ENCODE measurements around the gene TMEM237.

- TF ChIP-seq POLR2A (IDR thresholded peaks at IDR 0.05) (no peak), POLR2AphosphoS5 (IDR thresholded peaks at IDR 0.05) (no peak), CTCF (IDR thresholded peaks at IDR 0.05) (no peak), EP300 (IDR thresholded peaks at IDR 0.05) (no peak)
Observed at GRCh38 chr2:201639205-201639604, 4.1 kb downstream of the TMEM237 start.

Measured in sigmoid colon (tissue), 4 donors.